ENCODE data around the gene RNASEH2C. TPM values are rescaled to one million over a fixed set of nuclear protein-coding genes. Genes with fewer than 3 reads are reported as not detected.
"Not testable (repeated sequence)": the region's sequence is repeated elsewhere in the genome, so short reads cannot be mapped to it uniquely, and the experiment has no call there.

RNASEH2C gene
- total RNA-seq, 4 donors from 2014 or later = 24.5 to 53.8 (median 33.7) TPM

GRCh38 chr11:65711785-65712632 lies 8.6 kb downstream of the RNASEH2C start, which contains the start of gene KAT5:
TSS of gene KAT5 (plus strand) at chr11:65712252. CDS start at chr11:65712268, 16 bp downstream.
- no peaks in the 10 kb centered on the region for H3K9me3 ChIP-seq
- H3K27ac ChIP-seq = peak within 1 kb of the TSS; percentile 98
- under 1% methylated on average over 53 of the region's 65 CpGs for WGBS
- peak within 1 kb of the TSS; percentile 67 for H3K4me3 ChIP-seq
- H3K27me3 ChIP-seq = no peaks in the 10 kb centered on the region
- H3K36me3 ChIP-seq = peaks cover 38% of the 10 kb centered on the region
- DNase-seq (ENCODE audit: low spot score in 2 of 2) = peak; percentile 100
- no peak for TF ChIP-seq EP300 (IDR thresholded peaks at IDR 0.05)
- peak; percentile 25 to 80 for TF ChIP-seq POLR2A (IDR thresholded peaks at IDR 0.05)
- TF ChIP-seq, protein P1, sequence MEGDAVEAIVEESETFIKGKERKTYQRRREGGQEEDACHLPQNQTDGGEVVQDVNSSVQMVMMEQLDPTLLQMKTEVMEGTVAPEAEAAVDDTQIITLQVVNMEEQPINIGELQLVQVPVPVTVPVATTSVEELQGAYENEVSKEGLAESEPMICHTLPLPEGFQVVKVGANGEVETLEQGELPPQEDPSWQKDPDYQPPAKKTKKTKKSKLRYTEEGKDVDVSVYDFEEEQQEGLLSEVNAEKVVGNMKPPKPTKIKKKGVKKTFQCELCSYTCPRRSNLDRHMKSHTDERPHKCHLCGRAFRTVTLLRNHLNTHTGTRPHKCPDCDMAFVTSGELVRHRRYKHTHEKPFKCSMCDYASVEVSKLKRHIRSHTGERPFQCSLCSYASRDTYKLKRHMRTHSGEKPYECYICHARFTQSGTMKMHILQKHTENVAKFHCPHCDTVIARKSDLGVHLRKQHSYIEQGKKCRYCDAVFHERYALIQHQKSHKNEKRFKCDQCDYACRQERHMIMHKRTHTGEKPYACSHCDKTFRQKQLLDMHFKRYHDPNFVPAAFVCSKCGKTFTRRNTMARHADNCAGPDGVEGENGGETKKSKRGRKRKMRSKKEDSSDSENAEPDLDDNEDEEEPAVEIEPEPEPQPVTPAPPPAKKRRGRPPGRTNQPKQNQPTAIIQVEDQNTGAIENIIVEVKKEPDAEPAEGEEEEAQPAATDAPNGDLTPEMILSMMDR (IDR thresholded peaks at IDR 0.05) = peak; percentile 98 to 100
- TF ChIP-seq POLR2AphosphoS5 (IDR thresholded peaks at IDR 0.05) = peak; percentile 93 to 98 (median 93)
- H3K4me1 ChIP-seq = peaks cover 19% of the 10 kb centered on the region

GRCh38 chr11:65710421-65710820 lies 10.2 kb downstream of the RNASEH2C start:
- H3K9me3 ChIP-seq = no peaks in the 10 kb centered on the region
- no peak overlapping the region for H3K4me3 ChIP-seq
- no peaks in the 10 kb centered on the region for H3K27me3 ChIP-seq
- H3K4me1 ChIP-seq = peaks cover 23% of the 10 kb centered on the region
- TF ChIP-seq POLR2A (IDR thresholded peaks at IDR 0.05) (no peak), POLR2AphosphoS5 (IDR thresholded peaks at IDR 0.05) (no peak), EP300 (IDR thresholded peaks at IDR 0.05) (no peak)
- TF ChIP-seq, protein P1 (IDR thresholded peaks at IDR 0.05) = no peak
- peaks cover 22% of the 10 kb centered on the region for H3K36me3 ChIP-seq
- H3K27ac ChIP-seq = no peak overlapping the region
- WGBS = 72% methylated on average over 3 of the region's 3 CpGs
- DNase-seq (ENCODE audit: low spot score in 2 of 2) = no peak

GRCh38 chr11:65709661-65710060 lies 10.9 kb downstream of the RNASEH2C start:
- peaks cover 23% of the 10 kb centered on the region for H3K4me1 ChIP-seq
- H3K4me3 ChIP-seq = no peak overlapping the region
- no peak overlapping the region for H3K27ac ChIP-seq
- peaks cover 15% of the 10 kb centered on the region for H3K36me3 ChIP-seq
- H3K27me3 ChIP-seq = no peaks in the 10 kb centered on the region
- DNase-seq (ENCODE audit: low spot score in 2 of 2) = no peak
- no peaks in the 10 kb centered on the region for H3K9me3 ChIP-seq
- WGBS = 66% methylated on average over 8 of the region's 8 CpGs
- TF ChIP-seq POLR2AphosphoS5 (IDR thresholded peaks at IDR 0.05) (no peak), POLR2A (IDR thresholded peaks at IDR 0.05) (no peak), EP300 (IDR thresholded peaks at IDR 0.05) (no peak)
- TF ChIP-seq, protein P1 (IDR thresholded peaks at IDR 0.05) = no peak

GRCh38 chr11:65708451-65708850 lies 12.1 kb downstream of the RNASEH2C start:
- no peak for DNase-seq (ENCODE audit: low spot score in 2 of 2)
- H3K27ac ChIP-seq = no peak overlapping the region
- H3K36me3 ChIP-seq = peaks cover 4% of the 10 kb centered on the region
- no peaks in the 10 kb centered on the region for H3K9me3 ChIP-seq
- no peaks in the 10 kb centered on the region for H3K27me3 ChIP-seq
- WGBS = 76% methylated on average over 5 of the region's 5 CpGs
- TF ChIP-seq EP300 (IDR thresholded peaks at IDR 0.05) (no peak), POLR2AphosphoS5 (IDR thresholded peaks at IDR 0.05) (no peak), POLR2A (IDR thresholded peaks at IDR 0.05) (no peak)
- TF ChIP-seq, protein P1 (IDR thresholded peaks at IDR 0.05) = no peak
- no peak overlapping the region for H3K4me3 ChIP-seq
- H3K4me1 ChIP-seq = peaks cover 21% of the 10 kb centered on the region

DNA sequence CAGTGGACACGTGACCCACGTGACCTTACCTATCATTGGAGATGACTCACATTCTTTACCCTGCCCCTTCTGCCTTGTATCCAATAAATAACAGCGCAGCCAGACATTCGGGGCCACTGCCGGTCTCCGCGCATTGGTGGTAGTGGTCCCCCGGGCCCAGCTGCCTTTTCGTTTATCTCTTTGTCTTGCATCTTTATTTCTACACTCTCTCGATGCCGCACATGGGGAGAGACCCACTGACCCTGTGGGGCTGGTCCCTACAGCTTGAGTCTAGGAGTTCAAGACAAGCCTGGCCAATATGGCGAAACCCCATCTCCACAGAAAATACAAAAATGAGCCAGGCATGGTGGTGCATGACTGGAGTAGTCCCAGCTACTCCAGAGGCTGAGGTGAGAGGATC lies 13.6 kb downstream of the RNASEH2C start:
- H3K4me3 ChIP-seq; H3K27ac ChIP-seq; H3K9me3 ChIP-seq; DNase-seq (ENCODE audit: low spot score in 2 of 2); H3K27me3 ChIP-seq; H3K36me3 ChIP-seq: not testable (repeated sequence)
- H3K4me1 ChIP-seq = peaks cover 13% of the 10 kb centered on the region
- 87% methylated on average over 10 of the region's 12 CpGs for WGBS

Measured in suprapubic skin (tissue), 4 donors.